K562 (cell line): ENCODE results near the gene NR5A2. TPM values are rescaled to one million over a fixed set of nuclear protein-coding genes. Genes with fewer than 3 reads are reported as not detected.

Experiments used
- KLF10 ChIP-seq: fragments of 250-450 bp; sonication (Bioruptor Pico); IDR thresholded peaks from 2 replicates; pipeline ENCODE4 v1.6.1; 2021; ENCODE audit warnings: matching md5 sums
- MEF2A ChIP-seq: IDR thresholded peaks from 2 replicates; pipeline ENCODE4 v1.6.1; 2011; ENCODE audit warnings: low read depth, mild to moderate bottlenecking, low read length, moderate library complexity; ENCODE audit not compliant: control insufficient read depth
- PRDM10 ChIP-seq: fragments of 450-650 bp; IDR thresholded peaks from 2 replicates; pipeline ENCODE4 v1.6.1; 2018; ENCODE audit not compliant: partially characterized antibody
- ZNF165 ChIP-seq: fragments of 250-450 bp; sonication (Bioruptor Pico); IDR thresholded peaks from 2 replicates; pipeline ENCODE4 v1.4.0; 2020; ENCODE audit warnings: borderline replicate concordance
- polyA plus RNA-seq, 8 experiments: library from polyadenylated mRNA; depleted of rRNA in 4 of 8; stranded (reverse) in 5 of 8; unstranded in 3 of 8; fragments of >200 nt; fragmentation: Nextera tagmentation in 2 of 8; fragmentation: Illumina TruSeq in 1 of 8; extraction: Ambion mirVana in 2 of 8; extraction: Trizol in 1 of 8; gene quantifications; 2 replicates each; pipeline versions ENCODE4 v1.2.1 to v1.2.3, GENCODE V29; 2011 to 2014; ENCODE audit warnings: inconsistent platforms in 1 of 8, missing spikeins in 1 of 8
- small RNA-seq: library from RNA; depleted of rRNA; stranded (forward); fragments of <200 nt; gene quantifications from one replicate; pipeline ENCODE3, GENCODE V24; 2014
- total RNA-seq, 7 experiments: library from RNA; depleted of rRNA in 6 of 7; stranded (reverse); fragments of >200 nt in 6 of 7; fragmentation: Illumina TruSeq in 2 of 7; extraction: Trizol in 2 of 7; gene quantifications; 2 replicates each; pipeline versions ENCODE4 v1.2.1 to v1.2.3, GENCODE V29; 2011 to 2021; ENCODE audit warnings: low replicate concordance in 1 of 7

Gene NR5A2
- total and polyA plus RNA-seq, 9 of the 15 experiments (the other 6 are each of a cell fraction or from before 2014, with no cell fraction given) = 0.13 to 0.40 (median 0.29) TPM

GRCh38 chr1:200226969-200227303 is 199.4 kb downstream of the NR5A2 start (continued):
- no peak for TF ChIP-seq PRDM10
- no peak for TF ChIP-seq MEF2A
- TF ChIP-seq ZNF165 (CRISPR knock-in tag) = no peak
- TF ChIP-seq KLF10 (CRISPR knock-in tag) = no peak
- TF ChIP-seq, all 486 proteins: peak for 0

Small RNA genes within 50 kb of the gene (small RNA-seq; reads per million reads assigned to genes)
- not detected for gene RNU6-570P
- not detected for gene RNU6-609P
- gene RNU6-716P = not detected
